NT2/D1 (cell line): ENCODE measurements around the gene RHOA.

Experiments
- SUZ12 ChIP-seq: IDR thresholded peaks from 2 replicates; pipeline ENCODE4 v1.6.1; 2011; ENCODE audit not compliant: insufficient read length, insufficient read depth; ENCODE audit errors: extremely low read depth
- YY1 ChIP-seq: IDR thresholded peaks from 2 replicates; pipeline ENCODE4 v1.6.1; 2011; ENCODE audit not compliant: insufficient read length, insufficient read depth
- ZNF274 ChIP-seq: IDR thresholded peaks from 2 replicates; pipeline ENCODE4 v1.6.1; 2011; ENCODE audit warnings: mild to moderate bottlenecking, low read depth, low read length

DNA sequence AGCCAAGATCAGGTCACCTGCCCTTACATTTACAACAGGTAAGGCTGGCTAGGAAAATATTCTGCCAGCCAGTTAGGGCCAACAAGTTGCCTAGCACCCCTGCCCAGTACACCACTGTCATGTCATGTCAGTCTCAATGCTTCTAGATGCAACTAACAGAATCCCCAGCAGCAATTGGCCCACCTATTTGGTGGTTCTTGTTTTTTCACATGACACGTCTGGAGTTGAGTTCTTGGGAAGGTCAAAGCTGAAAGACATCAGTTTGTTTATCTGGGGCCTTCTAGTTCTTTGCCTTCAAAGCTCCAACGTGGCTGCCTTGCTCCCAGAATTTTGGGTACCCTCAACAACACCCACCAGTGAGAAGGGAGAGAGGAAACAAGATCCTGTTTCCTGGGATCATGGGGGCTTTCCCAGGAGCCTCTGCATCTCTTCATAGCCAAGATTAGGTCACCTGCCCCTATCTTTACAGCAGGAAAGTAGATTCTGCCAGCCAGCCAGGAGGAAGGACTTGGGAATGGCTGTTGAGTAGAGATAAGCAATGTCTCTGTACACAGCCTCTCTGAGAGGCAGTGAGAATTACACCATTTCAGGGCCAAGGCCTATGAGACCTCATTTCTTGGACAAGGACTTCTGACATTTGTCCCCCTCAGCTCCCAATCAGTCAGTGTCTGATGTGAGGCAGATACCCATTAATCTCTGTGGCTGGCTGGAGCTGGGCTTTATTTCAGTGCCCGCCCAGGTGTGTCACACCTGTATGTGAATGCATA lies 62.2 kb downstream of the RHOA start:
- TF ChIP-seq SUZ12 = no peak
- no peak for TF ChIP-seq YY1
- no peak for TF ChIP-seq ZNF274
